Pancreas (tissue), 10 donors: ENCODE results near the gene MAGI1. TPM values are rescaled to one million over a fixed set of nuclear protein-coding genes. Genes with fewer than 3 reads are reported as not detected.
"Not testable (repeated sequence)": the region's sequence is repeated elsewhere in the genome, so short reads cannot be mapped to it uniquely, and the experiment has no call there.

Experiments
- ATAC-seq, 4 donors: fragments of 200-7000 bp; cut with Tn5 transposase; one replicate each; pipeline versions ENCODE4 v1.8.0 to v1.9.1; 2020; ENCODE audit warnings: mild to moderate bottlenecking in 4 of 4, moderate library complexity in 4 of 4
- DNase-seq, 6 donors: peaks; one replicate each; pipeline ENCODE4 v3.0.0-alpha.2; 2020
- FAIRE-seq: peaks from 2 replicates; lab custom pipeline; 2012; peaks lifted over from hg19 to GRCh38; lab: Jason Lieb, UNC
- H3K27ac ChIP-seq, 4 donors: fragments of 200-600 bp; sonication (generic); 1 replicate in 3 of 4; 2 replicates in 1 of 4; pipeline versions ENCODE4 v1.5.0 to v1.8.0; 2020
- H3K27me3 ChIP-seq, 4 donors: fragments of 200-600 bp; one replicate each; pipeline ENCODE4 v1.8.0; 2021
- H3K36me3 ChIP-seq, 3 donors: fragments of 200-600 bp; sonication (generic) in 1 of 3; one replicate each; pipeline versions ENCODE4 v1.5.0 to v1.8.0; 2020 to 2021
- H3K4me1 ChIP-seq, 3 donors: fragments of 200-600 bp; one replicate each; pipeline ENCODE4 v1.8.0; 2021
- H3K4me3 ChIP-seq, 4 donors: fragments of 200-600 bp; sonication (generic) in 2 of 4; one replicate each; pipeline versions ENCODE4 v1.5.0 to v1.8.0; 2020 to 2021
- H3K9me3 ChIP-seq, 4 donors: fragments of 200-600 bp; one replicate each; pipeline ENCODE4 v1.8.0; 2021
- WGBS, 2 donors: extraction: QIAGEN DNeasy Blood & Tissue Kit; methylation state at CpG; one replicate each; pipeline ENCODE4 v1.1.7; 2013; 5-methylcytosine and 5-hydroxymethylcytosine counted together
- intact Hi-C, 3 donors: fragments of 100-400 bp; cut with DNase I; formaldehyde crosslinking; loops; one replicate each; pipeline versions ENCODE4 v1.11.1 to v1.14.2; 2022
- polyA plus RNA-seq, 2 donors: library from polyadenylated mRNA; stranded (reverse); fragments of 200-250 nt; gene quantifications; one replicate each; pipeline ENCODE4 v1.2.3, GENCODE V29; 2013
- total RNA-seq, 6 donors: library from RNA; stranded (reverse); fragmentation: NEBNext Ultra II Directional in 4 of 6; extraction: Animal tissue kit (Norgen Biotek cat#: 25700) in 4 of 6; gene quantifications; one replicate each; pipeline versions ENCODE4 v1.2.1 to v1.2.4, GENCODE V29; 2021 to 2023
- TF ChIP-seq, protein P1 (sequence below), 4 donors: fragments of 200-600 bp; sonication (generic) in 3 of 4; IDR thresholded peaks; one replicate each; pipeline versions ENCODE4 v1.5.0 to v1.8.0; 2021; ENCODE audit warnings: antibody characterized with exemption in 4 of 4
- donor health status: healthy with polysubstance abuse.
- donor health status: DM: no; HTN: no; CAD: no; lungs with moderate emphysema.
- donor health status: DM: no; HTN: no; CAD: no.
- donor health status: control.
- donor health status: control.
- donor health status: Bipolar disorder and iron deficiency.
- donor health status: DM: yes; HTN: yes; CAD: no.
- donor health status: DM: no; HTN: no; CAD: no.
- donor health status: DM: no; HTN: no; CAD: no.
- donor health status: DM: yes; HTN: yes; CAD: no.

The MAGI1 gene
- total and polyA plus RNA-seq, 8 donors, result 19.7 to 45.1 (median 28.0) TPM

DNA sequence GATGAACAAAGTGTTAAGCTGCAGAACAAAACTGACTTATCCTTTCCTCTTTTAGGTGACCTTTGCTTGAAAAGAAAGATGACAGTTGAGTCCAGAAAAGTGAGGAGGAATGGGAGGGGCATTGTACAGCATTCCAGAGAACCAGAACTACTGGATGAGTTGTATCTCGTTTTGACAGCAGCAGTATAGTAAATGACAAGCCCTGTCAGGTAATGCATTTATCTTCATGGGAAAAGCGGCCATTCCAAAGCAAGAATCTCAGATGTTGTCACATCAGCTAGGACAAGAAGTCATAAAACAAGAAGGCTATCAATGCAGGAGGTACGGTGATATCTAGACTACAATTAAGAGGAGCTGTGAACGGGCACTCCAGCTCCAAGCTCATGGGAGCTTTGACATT lies 421.5 kb downstream of the MAGI1 start:
- Histone ChIP-seq H3K36me3 (no peaks in the 10 kb centered on the region), H3K27me3 (no peaks in the 10 kb centered on the region), H3K9me3 (no peaks in the 10 kb centered on the region), H3K4me3 (no peak overlapping the region), H3K27ac (no peak overlapping the region), H3K4me1 (no peaks in the 10 kb centered on the region)
- intact Hi-C loops, result no loop called here
- ATAC-seq (no peak), FAIRE-seq (no peak), DNase-seq (no peak)
- 67 to 73% methylated on average over 4 of the region's 4 CpGs for WGBS, 2 donors
- TF ChIP-seq, protein P1, sequence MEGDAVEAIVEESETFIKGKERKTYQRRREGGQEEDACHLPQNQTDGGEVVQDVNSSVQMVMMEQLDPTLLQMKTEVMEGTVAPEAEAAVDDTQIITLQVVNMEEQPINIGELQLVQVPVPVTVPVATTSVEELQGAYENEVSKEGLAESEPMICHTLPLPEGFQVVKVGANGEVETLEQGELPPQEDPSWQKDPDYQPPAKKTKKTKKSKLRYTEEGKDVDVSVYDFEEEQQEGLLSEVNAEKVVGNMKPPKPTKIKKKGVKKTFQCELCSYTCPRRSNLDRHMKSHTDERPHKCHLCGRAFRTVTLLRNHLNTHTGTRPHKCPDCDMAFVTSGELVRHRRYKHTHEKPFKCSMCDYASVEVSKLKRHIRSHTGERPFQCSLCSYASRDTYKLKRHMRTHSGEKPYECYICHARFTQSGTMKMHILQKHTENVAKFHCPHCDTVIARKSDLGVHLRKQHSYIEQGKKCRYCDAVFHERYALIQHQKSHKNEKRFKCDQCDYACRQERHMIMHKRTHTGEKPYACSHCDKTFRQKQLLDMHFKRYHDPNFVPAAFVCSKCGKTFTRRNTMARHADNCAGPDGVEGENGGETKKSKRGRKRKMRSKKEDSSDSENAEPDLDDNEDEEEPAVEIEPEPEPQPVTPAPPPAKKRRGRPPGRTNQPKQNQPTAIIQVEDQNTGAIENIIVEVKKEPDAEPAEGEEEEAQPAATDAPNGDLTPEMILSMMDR (IDR thresholded peaks at IDR 0.05), result no peak

DNA sequence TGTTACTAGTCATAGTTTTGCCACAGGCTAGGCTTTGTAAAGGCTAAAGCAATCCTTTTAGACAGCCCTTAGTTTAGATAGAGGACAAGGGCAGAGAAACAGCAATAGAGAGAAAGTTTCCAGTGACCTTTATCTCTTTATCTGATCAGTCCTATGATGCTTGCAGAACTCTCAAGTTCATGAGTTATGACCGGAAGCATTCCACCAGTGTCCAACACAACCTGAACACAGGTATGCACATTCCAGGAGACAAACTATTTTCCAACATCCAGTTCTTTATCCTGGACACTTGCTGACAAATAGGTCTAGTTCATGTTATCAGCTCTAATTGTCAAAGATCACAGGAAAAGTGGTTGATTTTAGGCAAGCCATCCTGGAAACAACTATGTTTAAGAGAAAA lies 422.2 kb downstream of the MAGI1 start:
- Histone ChIP-seq H3K4me1 (no peaks in the 10 kb centered on the region), H3K4me3 (no peak overlapping the region), H3K9me3 (no peaks in the 10 kb centered on the region), H3K36me3 (no peaks in the 10 kb centered on the region), H3K27ac (no peak overlapping the region), H3K27me3 (no peaks in the 10 kb centered on the region)
- intact Hi-C loops, result no loop called here
- no peak for FAIRE-seq
- no peak for ATAC-seq
- DNase-seq, result no peak
- 82 to 83% methylated on average over 1 of the region's 1 CpG for WGBS, 2 donors
- TF ChIP-seq, protein P1 (IDR thresholded peaks at IDR 0.05), result no peak

DNA sequence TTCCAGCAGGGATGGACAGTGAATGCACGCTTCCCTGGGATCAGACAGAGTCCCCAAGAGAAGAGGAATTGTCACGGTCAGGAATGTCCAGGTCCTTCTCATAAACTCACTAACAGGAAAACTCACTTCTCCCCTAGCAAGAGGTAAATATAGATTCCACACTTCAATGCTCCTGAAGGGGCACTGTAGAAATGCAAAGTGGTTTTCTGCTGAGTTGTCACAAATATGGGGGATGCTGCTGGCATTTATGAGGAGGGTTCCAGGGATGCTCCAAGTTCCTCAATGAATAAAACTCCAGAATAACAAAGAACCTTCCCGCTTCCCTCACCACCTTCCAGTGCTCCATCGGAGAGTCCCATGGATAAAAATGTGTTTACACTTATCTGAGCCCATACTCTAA lies 423.4 kb downstream of the MAGI1 start:
- Histone ChIP-seq H3K27ac (no peak overlapping the region), H3K4me3 (no peak overlapping the region), H3K4me1 (no peaks in the 10 kb centered on the region), H3K36me3 (no peaks in the 10 kb centered on the region), H3K27me3 (no peaks in the 10 kb centered on the region), H3K9me3 (no peaks in the 10 kb centered on the region)
- FAIRE-seq, result no peak
- ATAC-seq, result no peak
- intact Hi-C loops, result no loop called here
- DNase-seq, result no peak
- 94 to 98% methylated on average over 4 of the region's 4 CpGs for WGBS, 2 donors
- TF ChIP-seq, protein P1 (IDR thresholded peaks at IDR 0.05), result no peak

DNA sequence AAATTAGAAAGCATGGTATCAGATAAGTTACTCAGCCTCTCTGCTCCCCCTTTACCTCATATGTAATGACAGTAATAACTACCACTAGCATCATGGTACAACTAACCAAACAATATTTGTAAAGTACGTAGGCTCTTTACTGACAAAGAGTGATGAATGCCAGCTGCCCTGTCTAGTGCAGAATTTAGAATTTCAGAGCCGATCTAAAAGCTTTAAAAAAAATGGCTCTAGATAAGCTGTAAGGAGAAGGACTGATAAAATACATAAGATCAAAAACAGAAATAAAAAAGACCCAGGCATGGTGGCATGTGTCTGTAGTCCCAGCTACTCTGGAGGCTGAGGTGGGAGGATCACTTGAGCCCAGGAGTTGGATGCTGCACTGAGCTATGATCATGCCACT lies 424.1 kb downstream of the MAGI1 start:
- no peak overlapping the region for H3K27ac ChIP-seq
- TF ChIP-seq, protein P1 (IDR thresholded peaks at IDR 0.05), result no peak
- H3K9me3 ChIP-seq, result no peaks in the 10 kb centered on the region
- DNase-seq, result no peak
- H3K36me3 ChIP-seq, result no peaks in the 10 kb centered on the region
- WGBS, 2 donors, result 64 to 77% methylated on average over 2 of the region's 2 CpGs
- H3K4me1 ChIP-seq, result no peaks in the 10 kb centered on the region
- H3K4me3 ChIP-seq, result no peak overlapping the region
- FAIRE-seq, result no peak
- intact Hi-C loops, result no loop called here
- ATAC-seq, result no peak
- no peaks in the 10 kb centered on the region for H3K27me3 ChIP-seq

DNA sequence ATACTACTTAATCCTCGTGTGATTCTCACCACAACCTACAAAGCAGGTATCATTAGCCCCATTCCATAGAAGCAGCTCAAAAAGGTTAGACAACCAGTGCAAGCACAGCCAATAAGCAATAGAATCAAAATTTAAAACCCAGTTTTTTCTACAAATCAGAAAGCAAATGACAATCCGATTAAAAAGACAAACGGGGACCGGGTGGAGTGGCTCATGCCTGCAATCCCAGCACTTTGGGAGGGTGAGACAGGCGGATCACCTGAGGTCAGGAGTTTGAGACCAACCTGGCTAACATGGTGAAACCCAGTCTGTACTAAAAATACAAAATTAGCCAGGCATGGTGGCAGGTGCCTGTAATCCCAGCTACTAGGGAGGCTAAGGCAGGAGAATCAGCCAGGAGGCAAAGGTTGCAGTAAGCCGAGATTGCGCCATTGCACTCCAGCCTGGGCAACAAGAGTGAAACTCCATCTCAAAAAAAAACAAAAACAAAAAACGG lies 430.7 kb downstream of the MAGI1 start:
- WGBS, 2 donors, result 93 to 95% methylated on average over 8 of the region's 8 CpGs
- H3K27me3 ChIP-seq, FAIRE-seq, intact Hi-C loops, H3K36me3 ChIP-seq, DNase-seq, H3K4me3 ChIP-seq, H3K27ac ChIP-seq, H3K4me1 ChIP-seq, ATAC-seq, H3K9me3 ChIP-seq: not testable (repeated sequence)
